Measurements from ENCODE around the gene RERE.
A peak's percentile ranks its signal among the peaks of the same experiment; 100 is the strongest.

RERE gene

GRCh38 chr1:8361198-8361849, 456.1 kb downstream of the RERE start:
- DNase-seq (ENCODE audit: low spot score): no peak
- peak overlapping the region; percentile 63 for H3K9ac ChIP-seq (ENCODE audit: low read depth, low read length, poor library complexity)
- H2BK15ac ChIP-seq (ENCODE audit: low read length): no peak overlapping the region
- H4K8ac ChIP-seq (ENCODE audit: low read depth, low read length): no peak overlapping the region
- H3K4me2 ChIP-seq (ENCODE audit: insufficient read depth, low read length, poor library complexity, severe bottlenecking): no peak overlapping the region
- no peak overlapping the region for H3K4ac ChIP-seq (ENCODE audit: low read length)
- H3K27me3 ChIP-seq (ENCODE audit: control insufficient read depth in 3 of 3, insufficient read depth in 3 of 3, low read depth in 1 of 3, low read length in 3 of 3): no peaks in the 10 kb centered on the region
- H3K18ac ChIP-seq (ENCODE audit: low read length): no peak overlapping the region
- H2BK5ac ChIP-seq (ENCODE audit: low read length): no peak overlapping the region
- no peak overlapping the region for H2AK5ac ChIP-seq (ENCODE audit: low read depth, low read length)
- H2BK12ac ChIP-seq (ENCODE audit: low read length): no peak overlapping the region
- H3K79me1 ChIP-seq (ENCODE audit: low read depth, low read length): peaks cover 36% of the 10 kb centered on the region
- H3K4me1 ChIP-seq (ENCODE audit: control insufficient read depth in 2 of 2, insufficient read depth in 1 of 2, low read depth in 1 of 2, low read length in 2 of 2): peaks cover 0 to 5% of the 10 kb centered on the region in 2 donors
- H3K27ac ChIP-seq (replicated peaks; ENCODE audit: low read length): no peak overlapping the region
- peaks cover 63 to 93% of the 10 kb centered on the region in 2 donors for H3K36me3 ChIP-seq (replicated peaks in 1 of 2; ENCODE audit: control insufficient read depth in 2 of 2, insufficient read depth in 2 of 2, low read length in 2 of 2)
- no CpG with 5 or more reads among the region's 21 CpGs for WGBS, 2 donors (ENCODE audit: extremely low coverage in 2 of 2, insufficient read length in 2 of 2, insufficient replicate concordance in 1 of 2)
- no peak overlapping the region for H3K23ac ChIP-seq (ENCODE audit: low read depth, low read length, poor library complexity)
- no peak overlapping the region for H2AFZ ChIP-seq (ENCODE audit: low read length)
- H3K4me3 ChIP-seq (ENCODE audit: low read length in 2 of 2): no peak overlapping the region
- H4K91ac ChIP-seq (ENCODE audit: low read depth, low read length, poor library complexity): no peak overlapping the region
- H3K14ac ChIP-seq (ENCODE audit: low read length): peak overlapping the region; percentile 56
- peaks cover 2 to 3% of the 10 kb centered on the region in 2 donors for H3K9me3 ChIP-seq (replicated peaks in 1 of 2; ENCODE audit: control insufficient read depth in 2 of 2, insufficient read depth in 1 of 2, low read depth in 1 of 2, low read length in 2 of 2)
- H2BK120ac ChIP-seq (ENCODE audit: low read depth, low read length): no peak overlapping the region

- H3K27me3 ChIP-seq (ENCODE audit: control insufficient read depth in 3 of 3, insufficient read depth in 3 of 3, low read depth in 1 of 3, low read length in 3 of 3): no peaks in the 10 kb centered on the region
- no peak overlapping the region for H2BK120ac ChIP-seq (ENCODE audit: low read depth, low read length)
- H3K27ac ChIP-seq (replicated peaks; ENCODE audit: low read length): no peak overlapping the region
- H3K9ac ChIP-seq (ENCODE audit: low read depth, low read length, poor library complexity): no peak overlapping the region
- no peak overlapping the region for H2BK5ac ChIP-seq (ENCODE audit: low read length)
- H3K9me3 ChIP-seq (replicated peaks in 1 of 2; ENCODE audit: control insufficient read depth in 2 of 2, insufficient read depth in 1 of 2, low read depth in 1 of 2, low read length in 2 of 2): peaks cover 0 to 3% of the 10 kb centered on the region in 2 donors
- peaks cover 67 to 93% of the 10 kb centered on the region in 2 donors for H3K36me3 ChIP-seq (replicated peaks in 1 of 2; ENCODE audit: control insufficient read depth in 2 of 2, insufficient read depth in 2 of 2, low read length in 2 of 2)
- no peak overlapping the region for H2BK15ac ChIP-seq (ENCODE audit: low read length)
- H3K18ac ChIP-seq (ENCODE audit: low read length): peak overlapping the region; percentile 48
- no peak overlapping the region for H2AFZ ChIP-seq (ENCODE audit: low read length)
- no peak overlapping the region for H4K91ac ChIP-seq (ENCODE audit: low read depth, low read length, poor library complexity)
- DNase-seq (ENCODE audit: low spot score): no peak
- H4K8ac ChIP-seq (ENCODE audit: low read depth, low read length): no peak overlapping the region
- H3K4me3 ChIP-seq (ENCODE audit: low read length in 2 of 2): no peak overlapping the region
- WGBS, 2 donors (ENCODE audit: extremely low coverage in 2 of 2, insufficient read length in 2 of 2, insufficient replicate concordance in 1 of 2): no CpG with 5 or more reads among the region's 26 CpGs
- no peak overlapping the region for H3K4me2 ChIP-seq (ENCODE audit: insufficient read depth, low read length, poor library complexity, severe bottlenecking)
- H2AK5ac ChIP-seq (ENCODE audit: low read depth, low read length): no peak overlapping the region
- H2BK12ac ChIP-seq (ENCODE audit: low read length): no peak overlapping the region
- H3K4me1 ChIP-seq (ENCODE audit: control insufficient read depth in 2 of 2, insufficient read depth in 1 of 2, low read depth in 1 of 2, low read length in 2 of 2): peaks cover 0 to 5% of the 10 kb centered on the region in 2 donors
- peak overlapping the region; percentile 55 for H3K23ac ChIP-seq (ENCODE audit: low read depth, low read length, poor library complexity)
- peaks cover 33% of the 10 kb centered on the region for H3K79me1 ChIP-seq (ENCODE audit: low read depth, low read length)
- H3K4ac ChIP-seq (ENCODE audit: low read length): no peak overlapping the region
- H3K14ac ChIP-seq (ENCODE audit: low read length): peak overlapping the region; percentile 56
Observed at GRCh38 chr1:8360493-8361197, 456.8 kb downstream of the RERE start.

- no CpG with 5 or more reads among the region's 44 CpGs for WGBS, 2 donors (ENCODE audit: extremely low coverage in 2 of 2, insufficient read length in 2 of 2, insufficient replicate concordance in 1 of 2)
- no peak overlapping the region for H2AFZ ChIP-seq (ENCODE audit: low read length)
- H3K9me3 ChIP-seq (replicated peaks in 1 of 2; ENCODE audit: control insufficient read depth in 2 of 2, insufficient read depth in 1 of 2, low read depth in 1 of 2, low read length in 2 of 2): peaks cover 0 to 3% of the 10 kb centered on the region in 2 donors
- no peak overlapping the region for H3K4me3 ChIP-seq (ENCODE audit: low read length in 2 of 2)
- H4K8ac ChIP-seq (ENCODE audit: low read depth, low read length): no peak overlapping the region
- no peak overlapping the region for H2AK5ac ChIP-seq (ENCODE audit: low read depth, low read length)
- peaks cover 35% of the 10 kb centered on the region for H3K79me1 ChIP-seq (ENCODE audit: low read depth, low read length)
- H3K36me3 ChIP-seq (replicated peaks in 1 of 2; ENCODE audit: control insufficient read depth in 2 of 2, insufficient read depth in 2 of 2, low read length in 2 of 2): peaks cover 73 to 93% of the 10 kb centered on the region in 2 donors
- H3K23ac ChIP-seq (ENCODE audit: low read depth, low read length, poor library complexity): peak overlapping the region; percentile 65
- no peak overlapping the region for H2BK15ac ChIP-seq (ENCODE audit: low read length)
- no peak overlapping the region for H3K14ac ChIP-seq (ENCODE audit: low read length)
- H3K27me3 ChIP-seq (ENCODE audit: control insufficient read depth in 3 of 3, insufficient read depth in 3 of 3, low read depth in 1 of 3, low read length in 3 of 3): no peaks in the 10 kb centered on the region
- H3K4me2 ChIP-seq (ENCODE audit: insufficient read depth, low read length, poor library complexity, severe bottlenecking): no peak overlapping the region
- H4K91ac ChIP-seq (ENCODE audit: low read depth, low read length, poor library complexity): peak overlapping the region; percentile 72
- peaks cover 0 to 5% of the 10 kb centered on the region in 2 donors for H3K4me1 ChIP-seq (ENCODE audit: control insufficient read depth in 2 of 2, insufficient read depth in 1 of 2, low read depth in 1 of 2, low read length in 2 of 2)
- H3K9ac ChIP-seq (ENCODE audit: low read depth, low read length, poor library complexity): no peak overlapping the region
- no peak overlapping the region for H3K27ac ChIP-seq (replicated peaks; ENCODE audit: low read length)
- H3K18ac ChIP-seq (ENCODE audit: low read length): peak overlapping the region; percentile 71
- H3K4ac ChIP-seq (ENCODE audit: low read length): no peak overlapping the region
- H2BK12ac ChIP-seq (ENCODE audit: low read length): no peak overlapping the region
- H2BK5ac ChIP-seq (ENCODE audit: low read length): no peak overlapping the region
- H2BK120ac ChIP-seq (ENCODE audit: low read depth, low read length): no peak overlapping the region
- DNase-seq (ENCODE audit: low spot score): no peak
Observed at GRCh38 chr1:8359617-8360481, 457.6 kb downstream of the RERE start.

All from neuronal stem cell (in vitro differentiated cells).